Tibial artery (tissue), 4 donors: Measurements from ENCODE around the gene CCNL2.

Experiments used
- DNase-seq, 2 donors: peaks; one replicate each; pipeline ENCODE4 v3.0.0-alpha.2; 2019
- H3K27ac ChIP-seq, 2 donors: fragments of 200-600 bp; sonication (generic) in 1 of 2; 1 replicate in 1 of 2; 2 replicates in 1 of 2; pipeline ENCODE4 v1.5.1; 2018 to 2019; ENCODE audit warnings: mild to moderate bottlenecking in 1 of 2
- H3K27me3 ChIP-seq, 2 donors: fragments of 200-600 bp; sonication (generic) in 1 of 2; one replicate each; pipeline versions ENCODE4 v1.5.1 to v1.6.0; 2016 to 2019
- H3K36me3 ChIP-seq, 3 donors: fragments of 200-600 bp; sonication (generic) in 2 of 3; one replicate each; pipeline ENCODE4 v1.5.1; 2016 to 2019; ENCODE audit warnings: mild to moderate bottlenecking in 2 of 3
- H3K4me1 ChIP-seq, 4 donors: fragments of 200-600 bp; sonication (generic) in 2 of 4; 1 replicate in 3 of 4; 2 replicates in 1 of 4; pipeline ENCODE4 v1.5.1; 2016 to 2019
- H3K4me3 ChIP-seq, 2 donors: fragments of 200-600 bp; sonication (generic) in 1 of 2; 1 replicate in 1 of 2; 2 replicates in 1 of 2; pipeline ENCODE4 v1.5.1; 2018 to 2019; ENCODE audit warnings: mild to moderate bottlenecking in 2 of 2
- H3K9me3 ChIP-seq, 3 donors: fragments of 200-600 bp; sonication (generic) in 1 of 3; one replicate each; pipeline ENCODE4 v1.5.1; 2016 to 2019
- intact Hi-C: fragments of 100-400 bp; cut with DNase I; formaldehyde crosslinking; loops from one replicate; pipeline ENCODE4 v1.15.0; 2023; ENCODE audit warnings: low total_unique reads
- TF ChIP-seq, protein P1 (sequence below), 2 experiments: fragments of 200-600 bp in 1 of 2; fragments of 450-650 bp in 1 of 2; IDR thresholded peaks; one replicate each; pipeline ENCODE4 v1.5.1; 2017 to 2019; ENCODE audit warnings: antibody characterized with exemption in 2 of 2, mild to moderate bottlenecking in 1 of 2, moderate library complexity in 1 of 2

CCNL2 gene

GRCh38 chr1:1439546-1440261, 40.6 kb upstream of the CCNL2 start:
- no peak for DNase-seq
- Histone ChIP-seq H3K9me3 (no peaks in the 10 kb centered on the region), H3K4me3 (no peak overlapping the region), H3K36me3 (peaks cover 0 to 14% (median 0%) of the 10 kb centered on the region in 3 donors), H3K27me3 (peaks cover 0 to 36% of the 10 kb centered on the region in 2 donors), H3K27ac (no peak overlapping the region), H3K4me1 (peaks cover 0 to 56% (median 20%) of the 10 kb centered on the region in 4 donors)
- intact Hi-C loops: loop anchor here (5.0 kb wide), 1 partner anchor 37 kb away; no protein-coding TSS in a partner anchor
- TF ChIP-seq, protein P1, sequence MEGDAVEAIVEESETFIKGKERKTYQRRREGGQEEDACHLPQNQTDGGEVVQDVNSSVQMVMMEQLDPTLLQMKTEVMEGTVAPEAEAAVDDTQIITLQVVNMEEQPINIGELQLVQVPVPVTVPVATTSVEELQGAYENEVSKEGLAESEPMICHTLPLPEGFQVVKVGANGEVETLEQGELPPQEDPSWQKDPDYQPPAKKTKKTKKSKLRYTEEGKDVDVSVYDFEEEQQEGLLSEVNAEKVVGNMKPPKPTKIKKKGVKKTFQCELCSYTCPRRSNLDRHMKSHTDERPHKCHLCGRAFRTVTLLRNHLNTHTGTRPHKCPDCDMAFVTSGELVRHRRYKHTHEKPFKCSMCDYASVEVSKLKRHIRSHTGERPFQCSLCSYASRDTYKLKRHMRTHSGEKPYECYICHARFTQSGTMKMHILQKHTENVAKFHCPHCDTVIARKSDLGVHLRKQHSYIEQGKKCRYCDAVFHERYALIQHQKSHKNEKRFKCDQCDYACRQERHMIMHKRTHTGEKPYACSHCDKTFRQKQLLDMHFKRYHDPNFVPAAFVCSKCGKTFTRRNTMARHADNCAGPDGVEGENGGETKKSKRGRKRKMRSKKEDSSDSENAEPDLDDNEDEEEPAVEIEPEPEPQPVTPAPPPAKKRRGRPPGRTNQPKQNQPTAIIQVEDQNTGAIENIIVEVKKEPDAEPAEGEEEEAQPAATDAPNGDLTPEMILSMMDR (IDR thresholded peaks at IDR 0.05): no peak

- H3K9me3 ChIP-seq: no peaks in the 10 kb centered on the region
- peaks cover 0 to 65% (median 29%) of the 10 kb centered on the region in 4 donors for H3K4me1 ChIP-seq
- H3K36me3 ChIP-seq: peaks cover 0 to 14% (median 0%) of the 10 kb centered on the region in 3 donors
- no peak overlapping the region for H3K27ac ChIP-seq
- TF ChIP-seq, protein P1 (IDR thresholded peaks at IDR 0.05): no peak
- peaks cover 0 to 41% of the 10 kb centered on the region in 2 donors for H3K27me3 ChIP-seq
- no peak for DNase-seq
- H3K4me3 ChIP-seq: no peak overlapping the region
- intact Hi-C loops: no loop called here
Observed at GRCh38 chr1:1438531-1439381, 39.6 kb upstream of the CCNL2 start.

- H3K27me3 ChIP-seq: peaks cover 0 to 41% of the 10 kb centered on the region in 2 donors
- H3K36me3 ChIP-seq: peaks cover 0 to 14% (median 0%) of the 10 kb centered on the region in 3 donors
- H3K4me3 ChIP-seq: no peak overlapping the region
- TF ChIP-seq, protein P1 (IDR thresholded peaks at IDR 0.05): no peak
- H3K4me1 ChIP-seq: peaks cover 0 to 74% (median 37%) of the 10 kb centered on the region in 4 donors
- intact Hi-C loops: no loop called here
- H3K27ac ChIP-seq: no peak overlapping the region
- DNase-seq: no peak
- no peaks in the 10 kb centered on the region for H3K9me3 ChIP-seq
Observed at GRCh38 chr1:1437904-1438376, 38.8 kb upstream of the CCNL2 start.

DNA sequence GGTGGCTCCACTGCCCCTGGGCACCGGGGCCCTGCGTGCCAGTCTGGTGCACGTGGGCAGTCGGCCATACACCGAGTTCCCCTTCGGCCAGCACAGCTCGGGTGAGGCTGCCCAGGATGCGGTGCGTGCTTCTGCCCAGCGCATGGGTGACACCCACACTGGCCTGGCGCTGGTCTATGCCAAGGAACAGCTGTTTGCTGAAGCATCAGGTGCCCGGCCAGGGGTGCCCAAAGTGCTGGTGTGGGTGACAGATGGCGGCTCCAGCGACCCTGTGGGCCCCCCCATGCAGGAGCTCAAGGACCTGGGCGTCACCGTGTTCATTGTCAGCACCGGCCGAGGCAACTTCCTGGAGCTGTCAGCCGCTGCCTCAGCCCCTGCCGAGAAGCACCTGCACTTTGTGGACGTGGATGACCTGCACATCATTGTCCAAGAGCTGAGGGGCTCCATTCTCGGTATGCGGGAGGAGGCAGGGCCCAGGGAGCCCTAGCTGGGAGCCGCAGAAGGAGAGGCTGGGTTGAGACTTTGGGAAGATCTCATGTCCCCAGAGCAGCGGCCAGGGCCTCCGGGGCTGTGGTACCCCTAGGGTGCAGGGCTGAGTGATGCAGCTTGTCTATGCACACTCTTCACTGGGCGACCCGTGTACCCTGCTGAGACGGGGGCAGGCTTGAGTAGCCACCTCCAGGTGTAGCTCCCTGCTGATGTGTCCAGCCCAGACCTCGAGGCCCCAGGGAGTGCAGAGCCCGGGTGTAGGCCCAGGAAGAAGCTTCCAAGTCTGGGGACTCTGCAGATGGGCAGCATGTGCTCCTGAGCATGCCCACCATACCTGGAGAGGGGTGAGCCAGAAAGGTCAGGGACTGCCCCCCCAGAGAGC, 38.1 kb upstream of the CCNL2 start:
- Histone ChIP-seq H3K4me3 (no peak overlapping the region), H3K4me1 (peaks cover 0 to 80% (median 41%) of the 10 kb centered on the region in 4 donors), H3K27me3 (peaks cover 0 to 41% of the 10 kb centered on the region in 2 donors), H3K27ac (no peak overlapping the region), H3K36me3 (peaks cover 0 to 14% (median 0%) of the 10 kb centered on the region in 3 donors), H3K9me3 (no peaks in the 10 kb centered on the region)
- TF ChIP-seq, protein P1 (IDR thresholded peaks at IDR 0.05): no peak
- no peak for DNase-seq
- intact Hi-C loops: no loop called here

- peaks cover 0 to 14% (median 0%) of the 10 kb centered on the region in 3 donors for H3K36me3 ChIP-seq
- peaks cover 3 to 86% (median 46%) of the 10 kb centered on the region in 4 donors for H3K4me1 ChIP-seq
- DNase-seq: no peak
- intact Hi-C loops: no loop called here
- H3K4me3 ChIP-seq: peak overlapping the region; percentile 46 to 53
- H3K9me3 ChIP-seq: no peaks in the 10 kb centered on the region
- H3K27me3 ChIP-seq: peaks cover 0 to 41% of the 10 kb centered on the region in 2 donors
- TF ChIP-seq, protein P1 (IDR thresholded peaks at IDR 0.05): no peak
- no peak overlapping the region for H3K27ac ChIP-seq
Observed at GRCh38 chr1:1436630-1437032, 37.5 kb upstream of the CCNL2 start.
